Sigmoid colon (tissue), 7 donors: ENCODE results near the gene MTTP. TPM values are rescaled to one million over a fixed set of nuclear protein-coding genes. Genes with fewer than 3 reads are reported as not detected.
A peak's percentile ranks its signal among the peaks of the same experiment; 100 is the strongest.

Experiments used
- DNase-seq: peaks from one replicate; pipeline ENCODE4 v3.0.0-alpha.2; 2019
- H3K27ac ChIP-seq, 4 donors: fragments of 200-600 bp; sonication (generic); one replicate each; pipeline ENCODE4 v1.5.1; 2016 to 2019; ENCODE audit warnings: mild to moderate bottlenecking in 1 of 4
- H3K27me3 ChIP-seq, 3 donors: fragments of 200-600 bp; sonication (generic); one replicate each; pipeline ENCODE4 v1.5.1; 2019; ENCODE audit warnings: mild to moderate bottlenecking in 1 of 3
- H3K36me3 ChIP-seq, 4 donors: fragments of 200-600 bp; sonication (generic); one replicate each; pipeline ENCODE4 v1.5.1; 2016 to 2019
- H3K4me1 ChIP-seq, 4 donors: fragments of 200-600 bp; sonication (generic); one replicate each; pipeline ENCODE4 v1.5.1; 2017 to 2019
- H3K4me3 ChIP-seq, 4 donors: fragments of 200-600 bp; sonication (generic); one replicate each; pipeline ENCODE4 v1.5.1; 2017 to 2019; ENCODE audit warnings: mild to moderate bottlenecking in 2 of 4, moderate library complexity in 1 of 4
- H3K9me3 ChIP-seq, 4 donors: fragments of 200-600 bp in 3 of 4; sonication (generic) in 3 of 4; one replicate each; pipeline versions ENCODE4 v1.5.1 to v1.6.1; 2013 to 2019
- CTCF ChIP-seq, 4 experiments: fragments of 450-650 bp in 3 of 4; fragments of 200-600 bp in 1 of 4; IDR thresholded peaks; one replicate each; pipeline ENCODE4 v1.5.1; 2016 to 2019; ENCODE audit warnings: antibody characterized with exemption in 4 of 4, mild to moderate bottlenecking in 3 of 4, moderate library complexity in 2 of 4
- EP300 ChIP-seq, 4 donors: sonication (generic); formaldehyde crosslinking; IDR thresholded peaks; one replicate each; pipeline ENCODE4 v1.6.1; 2017; ENCODE audit warnings: antibody characterized with exemption in 4 of 4
- POLR2A ChIP-seq, 2 donors: fragments of 450-650 bp; IDR thresholded peaks; one replicate each; pipeline ENCODE4 v1.6.1; 2016; ENCODE audit warnings: antibody characterized with exemption in 2 of 2, mild to moderate bottlenecking in 2 of 2, moderate library complexity in 2 of 2
- POLR2AphosphoS5 ChIP-seq, 4 donors: sonication (generic); formaldehyde crosslinking; IDR thresholded peaks; one replicate each; pipeline ENCODE4 v1.6.1; 2017; ENCODE audit warnings: antibody characterized with exemption in 4 of 4
- WGBS, 2 donors: extraction: QIAGEN DNeasy Blood & Tissue Kit; methylation state at CpG; one replicate each; pipeline ENCODE4 v1.1.7; 2013; 5-methylcytosine and 5-hydroxymethylcytosine counted together
- intact Hi-C: fragments of 100-400 bp; cut with DNase I; formaldehyde crosslinking; loops from one replicate; pipeline ENCODE4 v1.15.1; 2023
- polyA plus RNA-seq, 3 donors: library from polyadenylated mRNA; stranded (reverse); fragments of 200-250 nt; gene quantifications; one replicate each; pipeline ENCODE4 v1.2.3, GENCODE V29; 2013
- total RNA-seq, 4 donors: library from RNA; depleted of rRNA; stranded (reverse); fragments of >200 nt; gene quantifications; one replicate each; pipeline ENCODE4 v1.1.0, GENCODE V29; 2016
- donor health status: healthy with polysubstance abuse.
- donor health status: Bipolar disorder and iron deficiency.
- donor health status: healthy.

Gene MTTP
- total and polyA plus RNA-seq, 7 donors, result 0.13 to 12.8 (median 5.1) TPM; not detected in 2

DNA sequence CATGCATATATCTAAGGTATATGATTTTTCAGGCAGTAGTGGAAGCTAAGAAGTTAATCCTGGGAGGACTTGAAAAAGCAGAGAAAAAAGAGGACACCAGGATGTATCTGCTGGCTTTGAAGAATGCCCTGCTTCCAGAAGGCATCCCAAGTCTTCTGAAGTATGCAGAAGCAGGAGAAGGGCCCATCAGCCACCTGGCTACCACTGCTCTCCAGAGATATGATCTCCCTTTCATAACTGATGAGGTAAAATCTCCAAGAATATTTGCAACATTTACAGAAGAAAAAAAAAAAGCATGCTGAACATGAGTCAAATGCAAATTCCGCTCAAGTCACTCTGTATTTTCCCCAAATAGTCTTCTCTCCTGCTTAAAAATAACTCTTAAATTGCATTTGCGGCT, 32.1 kb downstream of the MTTP start:
- intact Hi-C loops, result no loop called here
- no peak overlapping the region for H3K4me3 ChIP-seq
- no peak for DNase-seq
- 89 to 94% methylated on average over 2 of the region's 2 CpGs for WGBS, 2 donors
- H3K4me1 ChIP-seq, result peaks cover 0 to 10% (median 5%) of the 10 kb centered on the region in 4 donors
- no peaks in the 10 kb centered on the region for H3K9me3 ChIP-seq
- H3K27ac ChIP-seq, result no peak overlapping the region
- H3K27me3 ChIP-seq, result no peaks in the 10 kb centered on the region
- TF ChIP-seq CTCF (IDR thresholded peaks at IDR 0.05) (no peak), EP300 (IDR thresholded peaks at IDR 0.05) (no peak), POLR2A (IDR thresholded peaks at IDR 0.05) (no peak), POLR2AphosphoS5 (IDR thresholded peaks at IDR 0.05) (no peak)
- no peaks in the 10 kb centered on the region for H3K36me3 ChIP-seq

DNA sequence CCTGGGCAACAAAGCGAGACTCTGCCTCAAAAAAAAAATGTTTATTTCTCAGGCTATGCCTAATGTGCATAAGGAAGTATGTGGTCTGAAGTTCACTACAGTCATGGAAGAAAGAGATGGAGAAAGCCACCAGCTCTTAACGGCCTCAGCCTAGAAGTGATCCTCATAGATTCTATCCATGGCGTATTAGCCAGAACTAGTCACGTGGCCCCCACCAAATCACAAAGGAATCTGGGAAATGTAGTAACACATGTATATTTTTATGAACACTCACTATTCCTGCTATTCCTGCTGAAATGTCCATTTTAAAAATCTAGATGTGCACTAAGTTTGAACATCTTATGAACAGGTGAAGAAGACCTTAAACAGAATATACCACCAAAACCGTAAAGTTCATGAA, 33.8 kb downstream of the MTTP start:
- no peaks in the 10 kb centered on the region for H3K36me3 ChIP-seq
- no peak for DNase-seq
- no peaks in the 10 kb centered on the region for H3K9me3 ChIP-seq
- TF ChIP-seq EP300 (IDR thresholded peaks at IDR 0.05), result no peak
- no peak for TF ChIP-seq POLR2A (IDR thresholded peaks at IDR 0.05)
- no peak for TF ChIP-seq POLR2AphosphoS5 (IDR thresholded peaks at IDR 0.05)
- no peak for TF ChIP-seq CTCF (IDR thresholded peaks at IDR 0.05)
- H3K4me3 ChIP-seq, result no peak overlapping the region
- H3K4me1 ChIP-seq, result peaks cover 0 to 19% (median 13%) of the 10 kb centered on the region in 4 donors
- H3K27me3 ChIP-seq, result no peaks in the 10 kb centered on the region
- intact Hi-C loops, result no loop called here
- 95 to 96% methylated on average over 5 of the region's 5 CpGs for WGBS, 2 donors
- H3K27ac ChIP-seq, result no peak overlapping the region

GRCh38 chr4:99610605-99611175, 36.1 kb downstream of the MTTP start:
- Histone ChIP-seq H3K27ac (peak overlapping the region in 1 of 4 donors; percentile 3), H3K4me3 (no peak overlapping the region), H3K9me3 (no peaks in the 10 kb centered on the region), H3K27me3 (no peaks in the 10 kb centered on the region), H3K4me1 (peaks cover 0 to 22% (median 20%) of the 10 kb centered on the region in 4 donors), H3K36me3 (no peaks in the 10 kb centered on the region)
- no peak for DNase-seq
- TF ChIP-seq EP300 (IDR thresholded peaks at IDR 0.05), result no peak
- no peak for TF ChIP-seq POLR2AphosphoS5 (IDR thresholded peaks at IDR 0.05)
- TF ChIP-seq CTCF (IDR thresholded peaks at IDR 0.05), result no peak
- no peak for TF ChIP-seq POLR2A (IDR thresholded peaks at IDR 0.05)
- WGBS, 2 donors, result 78 to 88% methylated on average over 5 of the region's 5 CpGs
- intact Hi-C loops, result no loop called here

DNA sequence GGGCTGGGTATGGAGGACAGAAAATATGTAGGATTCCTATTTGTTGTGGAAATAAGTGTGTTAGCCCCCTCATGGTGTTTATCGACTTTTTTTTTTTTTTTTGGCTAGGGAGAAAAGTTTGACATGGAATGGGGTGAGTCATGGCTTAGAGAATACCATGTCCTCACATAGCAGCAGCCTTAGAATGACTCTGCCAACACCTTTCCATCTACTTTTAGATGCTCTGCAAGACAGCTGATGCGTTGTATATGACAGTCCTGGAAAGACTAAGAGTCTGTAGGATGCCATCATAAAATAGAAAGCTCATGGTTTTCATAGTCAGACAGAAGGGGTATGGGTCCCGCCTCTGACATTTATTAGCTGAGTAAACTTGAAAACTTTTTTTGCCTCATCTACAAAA, 37.7 kb downstream of the MTTP start:
- Histone ChIP-seq H3K36me3 (no peaks in the 10 kb centered on the region), H3K4me1 (peaks cover 0 to 29% (median 26%) of the 10 kb centered on the region in 4 donors), H3K27me3 (no peaks in the 10 kb centered on the region), H3K9me3 (no peaks in the 10 kb centered on the region), H3K27ac (peak overlapping the region in 2 of 4 donors; percentile 44 to 68), H3K4me3 (no peak overlapping the region)
- DNase-seq, result no peak
- intact Hi-C loops, result no loop called here
- WGBS, 2 donors, result 79 to 81% methylated on average over 3 of the region's 3 CpGs
- TF ChIP-seq EP300 (IDR thresholded peaks at IDR 0.05) (no peak), POLR2A (IDR thresholded peaks at IDR 0.05) (no peak), CTCF (IDR thresholded peaks at IDR 0.05) (no peak), POLR2AphosphoS5 (IDR thresholded peaks at IDR 0.05) (no peak)

DNA sequence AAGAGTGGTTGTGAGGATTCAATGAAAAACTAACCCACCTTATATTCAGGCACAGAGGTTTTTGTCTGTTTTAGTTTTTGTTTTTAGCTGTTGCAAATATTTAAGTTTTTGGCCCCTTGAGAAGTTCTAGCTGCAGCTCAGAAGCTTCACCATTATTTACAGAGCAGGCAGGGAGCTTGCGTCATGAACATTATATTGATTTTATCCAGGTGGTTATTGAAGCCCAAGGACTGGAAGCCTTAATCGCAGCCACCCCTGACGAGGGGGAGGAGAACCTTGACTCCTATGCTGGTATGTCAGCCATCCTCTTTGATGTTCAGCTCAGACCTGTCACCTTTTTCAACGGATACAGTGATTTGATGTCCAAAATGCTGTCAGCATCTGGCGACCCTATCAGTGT, 38.1 kb downstream of the MTTP start:
- H3K4me3 ChIP-seq, result no peak overlapping the region
- WGBS, 2 donors, result 73 to 76% methylated on average over 5 of the region's 5 CpGs
- H3K27ac ChIP-seq, result peak overlapping the region in 2 of 4 donors; percentile 44 to 68
- no peak for DNase-seq
- no peaks in the 10 kb centered on the region for H3K36me3 ChIP-seq
- peaks cover 0 to 34% (median 28%) of the 10 kb centered on the region in 4 donors for H3K4me1 ChIP-seq
- no peaks in the 10 kb centered on the region for H3K9me3 ChIP-seq
- TF ChIP-seq POLR2AphosphoS5 (IDR thresholded peaks at IDR 0.05) (no peak), POLR2A (IDR thresholded peaks at IDR 0.05) (no peak), EP300 (IDR thresholded peaks at IDR 0.05) (no peak), CTCF (IDR thresholded peaks at IDR 0.05) (no peak)
- intact Hi-C loops, result no loop called here
- no peaks in the 10 kb centered on the region for H3K27me3 ChIP-seq
